Thoracic aorta (tissue), 2 donors: ENCODE results near the gene KCNK18. TPM values are rescaled to one million over a fixed set of nuclear protein-coding genes. Genes with fewer than 3 reads are reported as not detected.
"Not testable (repeated sequence)": the region's sequence is repeated elsewhere in the genome, so short reads cannot be mapped to it uniquely, and the experiment has no call there.

ENCODE experiments used
- ATAC-seq: fragments of 150-250 bp; one replicate; pipeline ENCODE4 v1.8.0; 2017; ENCODE audit warnings: low read depth; ENCODE audit not compliant: insufficient number of reproducible peaks, low FRiP score
- DNase-seq: peaks from one replicate; pipeline ENCODE4 v3.0.0-alpha.2; 2020; ENCODE audit warnings: low spot score
- H3K27ac ChIP-seq, 2 donors: fragments of 200-600 bp; sonication (generic); 1 replicate in 1 of 2; 2 replicates in 1 of 2; pipeline ENCODE4 v1.5.1; 2016; ENCODE audit warnings: mild to moderate bottlenecking in 2 of 2, moderate library complexity in 2 of 2
- H3K27me3 ChIP-seq: fragments of 200-600 bp; sonication (generic); replicated peaks from 2 replicates; pipeline ENCODE4 v1.6.0; 2016; ENCODE audit warnings: mild to moderate bottlenecking; ENCODE audit not compliant: insufficient read depth
- H3K36me3 ChIP-seq: fragments of 200-600 bp; sonication (generic); one replicate; pipeline ENCODE4 v1.5.1; 2016
- H3K4me1 ChIP-seq, 2 donors: fragments of 200-600 bp; sonication (generic); 1 replicate in 1 of 2; 2 replicates in 1 of 2; pipeline versions ENCODE4 v1.5.1 to v1.6.0; 2016; ENCODE audit warnings: low read depth in 2 of 2, mild to moderate bottlenecking in 1 of 2; ENCODE audit not compliant: control insufficient read depth in 1 of 2
- H3K4me3 ChIP-seq: fragments of 200-600 bp; sonication (generic); 2 replicates; pipeline ENCODE4 v1.5.1; 2016; ENCODE audit warnings: mild to moderate bottlenecking
- H3K9me3 ChIP-seq: fragments of 200-600 bp; sonication (generic); 2 replicates; pipeline ENCODE4 v1.5.1; 2016
- CTCF ChIP-seq: fragments of 200-600 bp; sonication (generic); IDR thresholded peaks from one replicate; pipeline ENCODE4 v1.5.1; 2019; ENCODE audit warnings: antibody characterized with exemption
- total RNA-seq, 2 donors: library from RNA; depleted of rRNA; stranded (reverse); fragments of >200 nt; gene quantifications; one replicate each; pipeline versions ENCODE4 v1.1.0 to v1.2.3, GENCODE V29; 2016

The KCNK18 gene
- total RNA-seq, 2 donors from 2014 or later: not detected

GRCh38 chr10:117228210-117228609 lies 30.9 kb downstream of the KCNK18 start:
- Histone ChIP-seq H3K27ac (no peak overlapping the region), H3K4me3 (no peak overlapping the region), H3K27me3 (no peaks in the 10 kb centered on the region), H3K4me1 (no peaks in the 10 kb centered on the region), H3K36me3 (no peaks in the 10 kb centered on the region), H3K9me3 (no peaks in the 10 kb centered on the region)
- no peak for ATAC-seq
- no peak for TF ChIP-seq CTCF
- no peak for DNase-seq

DNA sequence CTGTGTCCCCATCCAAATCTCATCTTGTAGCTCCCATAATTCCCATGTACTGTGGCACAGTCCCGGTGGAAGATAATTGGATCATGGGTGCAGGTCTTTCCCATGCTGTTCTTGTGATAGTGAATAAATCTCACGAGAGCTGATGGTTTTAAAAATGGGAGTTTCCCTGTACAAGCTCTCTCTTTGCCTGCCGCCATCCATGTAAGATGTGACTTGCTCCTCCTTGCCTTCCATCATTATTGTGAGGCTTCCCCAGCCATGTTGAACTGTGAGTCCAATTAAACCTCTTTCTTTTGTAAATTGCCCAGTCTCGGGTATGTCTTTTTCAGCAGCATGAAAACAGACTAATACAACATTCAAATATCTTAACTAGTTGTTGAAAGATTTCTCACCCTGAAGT lies 32.8 kb downstream of the KCNK18 start:
- DNase-seq, H3K9me3 ChIP-seq, H3K36me3 ChIP-seq, H3K4me3 ChIP-seq, H3K4me1 ChIP-seq, H3K27ac ChIP-seq, H3K27me3 ChIP-seq, ATAC-seq: not testable (repeated sequence)

DNA sequence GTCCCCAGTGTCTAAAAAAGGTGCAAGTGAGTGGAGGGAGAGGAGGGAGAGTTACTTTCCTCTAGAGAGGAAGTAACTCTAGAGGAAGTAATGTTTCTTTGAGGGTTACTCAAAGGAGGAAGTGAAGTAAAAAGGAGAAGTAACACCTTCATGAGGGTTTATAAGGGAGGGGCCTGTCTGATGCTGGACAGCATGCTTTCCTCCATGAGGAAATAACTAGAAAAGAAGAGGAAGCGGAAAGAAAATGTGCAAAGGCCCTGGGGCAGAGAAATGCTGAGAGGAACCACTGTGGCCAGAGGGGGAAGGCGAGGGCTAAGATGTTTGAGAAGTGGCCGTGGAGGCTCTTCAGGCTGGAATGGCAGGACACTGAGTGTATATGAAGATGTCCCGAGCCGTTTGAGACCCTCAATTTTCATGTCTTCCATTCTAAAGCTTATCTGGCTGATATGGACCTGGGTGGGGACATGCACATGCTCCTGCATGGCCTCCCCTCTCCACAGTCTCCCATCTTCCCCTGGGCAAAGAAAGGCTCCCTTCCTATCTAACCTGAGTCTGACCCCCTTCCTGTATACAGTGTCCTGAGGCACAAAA lies 40.2 kb downstream of the KCNK18 start:
- H3K27me3 ChIP-seq: no peaks in the 10 kb centered on the region
- DNase-seq (no peak), ATAC-seq (no peak)

DNA sequence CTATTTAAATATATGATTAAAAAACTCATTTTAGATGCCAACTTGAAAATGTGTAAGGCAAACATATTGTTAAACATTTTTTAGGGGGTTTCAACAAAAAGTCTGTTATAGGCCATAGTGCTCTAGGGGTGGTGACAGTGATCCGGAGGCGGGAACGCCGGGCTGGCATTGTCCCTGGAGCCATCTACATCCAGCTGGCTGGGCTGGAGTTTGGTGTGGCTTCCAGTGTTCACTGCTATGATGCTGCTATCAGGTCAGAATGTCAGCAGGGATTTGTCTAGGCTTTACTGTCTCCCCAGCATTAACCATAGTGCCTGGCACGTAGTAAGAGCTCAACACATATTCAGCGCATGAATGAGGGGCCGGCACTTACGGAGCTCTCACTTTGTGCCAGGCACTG lies 41.8 kb downstream of the KCNK18 start:
- Histone ChIP-seq H3K4me3 (no peak overlapping the region), H3K4me1 (peaks cover 0 to 5% of the 10 kb centered on the region in 2 donors), H3K36me3 (no peaks in the 10 kb centered on the region), H3K27me3 (no peaks in the 10 kb centered on the region), H3K9me3 (no peaks in the 10 kb centered on the region), H3K27ac (no peak overlapping the region)
- no peak for TF ChIP-seq CTCF
- ATAC-seq (no peak), DNase-seq (no peak)

More for the DNA sequence above, 40.2 kb downstream of the KCNK18 start:
- Histone ChIP-seq H3K27ac (no peak overlapping the region), H3K9me3 (no peaks in the 10 kb centered on the region), H3K36me3 (no peaks in the 10 kb centered on the region), H3K4me1 (peaks cover 0 to 5% of the 10 kb centered on the region in 2 donors), H3K4me3 (no peak overlapping the region)
- no peak for TF ChIP-seq CTCF

- Histone ChIP-seq H3K27me3 (no peaks in the 10 kb centered on the region), H3K9me3 (no peaks in the 10 kb centered on the region), H3K27ac (no peak overlapping the region), H3K4me3 (no peak overlapping the region), H3K36me3 (no peaks in the 10 kb centered on the region), H3K4me1 (peaks cover 0 to 5% of the 10 kb centered on the region in 2 donors)
- DNase-seq: no peak
- no peak for TF ChIP-seq CTCF
- ATAC-seq: no peak
Observed at GRCh38 chr10:117239721-117240620, 42.7 kb downstream of the KCNK18 start.
